Measurements from ENCODE around the gene DOHH. TPM values are rescaled to one million over a fixed set of nuclear protein-coding genes. Genes with fewer than 3 reads are reported as not detected.

DOHH gene
- total RNA-seq, 1 donor, result 8.3 TPM

GRCh38 chr19:3479834-3480215 is 20.6 kb downstream of the DOHH start:
- peak; percentile 80 for DNase-seq (ENCODE audit: insufficient read length, low spot score, missing footprints)
- H3K27me3 ChIP-seq (ENCODE audit: insufficient read depth, low read length), result peaks cover 46% of the 10 kb centered on the region
- H3K79me2 ChIP-seq (ENCODE audit: insufficient read depth, low read length), result no peaks in the 10 kb centered on the region
- no peaks in the 10 kb centered on the region for H4K20me1 ChIP-seq (ENCODE audit: insufficient read depth, low read length)
- no peaks in the 10 kb centered on the region for H3K36me3 ChIP-seq (ENCODE audit: insufficient read depth, low read length)
- no peak overlapping the region for H3K27ac ChIP-seq (ENCODE audit: low read depth, low read length)
- H3K4me3 ChIP-seq (ENCODE audit: insufficient read depth, low read length), result no peak overlapping the region
- no peak overlapping the region for H2AFZ ChIP-seq (ENCODE audit: low read length)
- no peaks in the 10 kb centered on the region for H3K9me3 ChIP-seq (ENCODE audit: low read depth, low read length)
- no peak for TF ChIP-seq CTCF (IDR thresholded peaks at IDR 0.05; ENCODE audit: extremely low read depth, low read depth, low read length)
- no peaks in the 10 kb centered on the region for H3K4me1 ChIP-seq (ENCODE audit: insufficient read depth, low read length)
- H3K4me2 ChIP-seq (ENCODE audit: insufficient read depth, low read length), result no peak overlapping the region

GRCh38 chr19:3479177-3479833 is 21.2 kb downstream of the DOHH start:
- TF ChIP-seq CTCF (IDR thresholded peaks at IDR 0.05; ENCODE audit: extremely low read depth, low read depth, low read length), result no peak
- Histone ChIP-seq H3K27me3 (ENCODE audit: insufficient read depth, low read length) (peaks cover 48% of the 10 kb centered on the region), H3K27ac (ENCODE audit: low read depth, low read length) (no peak overlapping the region), H3K4me3 (ENCODE audit: insufficient read depth, low read length) (no peak overlapping the region), H2AFZ (ENCODE audit: low read length) (no peak overlapping the region), H3K4me2 (ENCODE audit: insufficient read depth, low read length) (no peak overlapping the region), H3K9me3 (ENCODE audit: low read depth, low read length) (no peaks in the 10 kb centered on the region), H4K20me1 (ENCODE audit: insufficient read depth, low read length) (no peaks in the 10 kb centered on the region), H3K4me1 (ENCODE audit: insufficient read depth, low read length) (no peaks in the 10 kb centered on the region), H3K79me2 (ENCODE audit: insufficient read depth, low read length) (no peaks in the 10 kb centered on the region), H3K36me3 (ENCODE audit: insufficient read depth, low read length) (no peaks in the 10 kb centered on the region)
- peak; percentile 86 for DNase-seq (ENCODE audit: insufficient read length, low spot score, missing footprints)

GRCh38 chr19:3478409-3479176 is 21.9 kb downstream of the DOHH start:
- peaks cover 43% of the 10 kb centered on the region for H3K27me3 ChIP-seq (ENCODE audit: insufficient read depth, low read length)
- DNase-seq (ENCODE audit: insufficient read length, low spot score, missing footprints), result no peak
- no peak overlapping the region for H2AFZ ChIP-seq (ENCODE audit: low read length)
- no peak overlapping the region for H3K4me3 ChIP-seq (ENCODE audit: insufficient read depth, low read length)
- H3K79me2 ChIP-seq (ENCODE audit: insufficient read depth, low read length), result no peaks in the 10 kb centered on the region
- H4K20me1 ChIP-seq (ENCODE audit: insufficient read depth, low read length), result no peaks in the 10 kb centered on the region
- no peaks in the 10 kb centered on the region for H3K4me1 ChIP-seq (ENCODE audit: insufficient read depth, low read length)
- TF ChIP-seq CTCF (IDR thresholded peaks at IDR 0.05; ENCODE audit: extremely low read depth, low read depth, low read length), result no peak
- no peak overlapping the region for H3K4me2 ChIP-seq (ENCODE audit: insufficient read depth, low read length)
- H3K27ac ChIP-seq (ENCODE audit: low read depth, low read length), result no peak overlapping the region
- no peaks in the 10 kb centered on the region for H3K9me3 ChIP-seq (ENCODE audit: low read depth, low read length)
- no peaks in the 10 kb centered on the region for H3K36me3 ChIP-seq (ENCODE audit: insufficient read depth, low read length)

GRCh38 chr19:3477951-3478350 is 22.5 kb downstream of the DOHH start:
- H3K4me2 ChIP-seq (ENCODE audit: insufficient read depth, low read length), result no peak overlapping the region
- peaks cover 37% of the 10 kb centered on the region for H3K27me3 ChIP-seq (ENCODE audit: insufficient read depth, low read length)
- TF ChIP-seq CTCF (IDR thresholded peaks at IDR 0.05; ENCODE audit: extremely low read depth, low read depth, low read length), result no peak
- no peaks in the 10 kb centered on the region for H4K20me1 ChIP-seq (ENCODE audit: insufficient read depth, low read length)
- H3K4me1 ChIP-seq (ENCODE audit: insufficient read depth, low read length), result no peaks in the 10 kb centered on the region
- no peak overlapping the region for H3K4me3 ChIP-seq (ENCODE audit: insufficient read depth, low read length)
- no peak overlapping the region for H2AFZ ChIP-seq (ENCODE audit: low read length)
- H3K79me2 ChIP-seq (ENCODE audit: insufficient read depth, low read length), result no peaks in the 10 kb centered on the region
- no peak overlapping the region for H3K27ac ChIP-seq (ENCODE audit: low read depth, low read length)
- DNase-seq (ENCODE audit: insufficient read length, low spot score, missing footprints), result peak; percentile 85
- H3K36me3 ChIP-seq (ENCODE audit: insufficient read depth, low read length), result no peaks in the 10 kb centered on the region
- H3K9me3 ChIP-seq (ENCODE audit: low read depth, low read length), result no peaks in the 10 kb centered on the region
